Esophagus muscularis mucosa (tissue), 3 donors: ENCODE data around the gene GAREM1.

ENCODE experiments used
- CTCF ChIP-seq, 3 experiments: fragments of 200-600 bp in 2 of 3; fragments of 450-650 bp in 1 of 3; sonication (generic) in 2 of 3; IDR thresholded peaks; one replicate each; pipeline ENCODE4 v1.5.1; 2017 to 2019; ENCODE audit warnings: antibody characterized with exemption in 3 of 3, mild to moderate bottlenecking in 2 of 3, moderate library complexity in 1 of 3
- POLR2A ChIP-seq: fragments of 450-650 bp; IDR thresholded peaks from one replicate; pipeline ENCODE4 v1.6.1; 2017; ENCODE audit warnings: antibody characterized with exemption, moderate library complexity, mild to moderate bottlenecking, low read depth

DNA sequence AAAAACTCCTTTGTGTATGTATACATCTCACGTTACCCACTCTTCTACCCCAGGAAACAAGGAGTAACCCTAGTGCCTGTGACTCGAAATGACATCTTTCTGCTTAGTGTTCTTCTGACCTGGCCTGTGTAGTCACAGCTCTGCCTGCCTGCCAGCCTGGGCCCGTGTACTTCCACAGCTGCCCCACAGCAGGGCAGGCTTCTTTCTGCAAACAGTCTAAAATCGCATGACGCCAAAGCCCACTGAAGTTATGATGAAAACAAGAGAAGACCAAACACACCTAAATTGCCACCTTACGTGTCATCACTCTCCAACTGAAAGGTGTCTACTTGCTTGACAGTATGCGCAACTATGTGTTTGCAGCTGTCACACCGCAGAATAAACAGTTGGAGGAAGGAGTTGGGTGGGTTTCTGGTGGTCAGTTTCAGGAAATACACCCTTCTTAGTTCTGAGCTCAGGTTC, 1.5 kb downstream of the GAREM1 start:
- TF ChIP-seq CTCF (IDR thresholded peaks at IDR 0.05) (peak; percentile 24 to 57 (median 30)), POLR2A (no peak)
